GM21423 (cell line): ENCODE data around the gene VWA5B1.

Experiments
- ATAC-seq: cut with Tn5 transposase; IDR thresholded peaks from one replicate; pipeline ENCODE4 v1.9.1; 2021; ENCODE audit warnings: mild to moderate bottlenecking, moderate library complexity; ENCODE audit not compliant: unreplicated experiment

Gene VWA5B1

GRCh38 chr1:20319456-20320220 is 29.0 kb downstream of the VWA5B1 start:
- ATAC-seq = no peak

GRCh38 chr1:20320704-20321103 is 30.0 kb downstream of the VWA5B1 start:
- ATAC-seq = no peak

GRCh38 chr1:20321573-20321972 is 30.9 kb downstream of the VWA5B1 start:
- no peak for ATAC-seq

- ATAC-seq = peak; percentile 85
Observed at GRCh38 chr1:20322081-20322824, 31.6 kb downstream of the VWA5B1 start.

- ATAC-seq = no peak
Observed at GRCh38 chr1:20322825-20323612, 32.3 kb downstream of the VWA5B1 start.

- no peak for ATAC-seq
Observed at GRCh38 chr1:20323613-20323920, 32.9 kb downstream of the VWA5B1 start.

GRCh38 chr1:20324704-20325406 is 34.2 kb downstream of the VWA5B1 start:
- ATAC-seq = no peak

GRCh38 chr1:20325407-20325843 is 34.8 kb downstream of the VWA5B1 start:
- ATAC-seq = no peak

- no peak for ATAC-seq
Observed at GRCh38 chr1:20325844-20326420, 35.3 kb downstream of the VWA5B1 start.

- ATAC-seq = no peak
Observed at GRCh38 chr1:20327467-20327866, 36.8 kb downstream of the VWA5B1 start.

- ATAC-seq = no peak
Observed at GRCh38 chr1:20328201-20328600, 37.5 kb downstream of the VWA5B1 start.

GRCh38 chr1:20329793-20330542 is 39.3 kb downstream of the VWA5B1 start:
- no peak for ATAC-seq

- no peak for ATAC-seq
Observed at GRCh38 chr1:20334103-20334502, 43.4 kb downstream of the VWA5B1 start.

GRCh38 chr1:20336105-20336605 is 45.5 kb downstream of the VWA5B1 start:
- no peak for ATAC-seq

- no peak for ATAC-seq
Observed at GRCh38 chr1:20337581-20337980, 46.9 kb downstream of the VWA5B1 start.

- ATAC-seq = no peak
Observed at GRCh38 chr1:20339811-20340457, 49.3 kb downstream of the VWA5B1 start.

- no peak for ATAC-seq
Observed at GRCh38 chr1:20342294-20343148, 51.8 kb downstream of the VWA5B1 start.
